Keratinocyte (primary cell): ENCODE results near the gene LHFPL3. TPM values are rescaled to one million over a fixed set of nuclear protein-coding genes. Genes with fewer than 3 reads are reported as not detected.

Source experiments
- DNase-seq: peaks from one replicate; pipeline ENCODE4 v3.0.0-alpha.2; 2011; ENCODE audit warnings: low read depth, missing footprints, low spot score
- FAIRE-seq: peaks from 2 replicates; lab custom pipeline; 2011; peaks lifted over from hg19 to GRCh38; lab: Jason Lieb, UNC
- H2AFZ ChIP-seq: 2 replicates; pipeline ENCODE4 v1.6.0; 2012; ENCODE audit warnings: low read length, control low read depth, inconsistent platforms; ENCODE audit not compliant: control insufficient read depth
- H3K27ac ChIP-seq: 2 replicates; pipeline ENCODE4 v1.5.1; 2011; ENCODE audit warnings: low read length; ENCODE audit not compliant: control insufficient read depth, insufficient read depth
- H3K27me3 ChIP-seq: 3 replicates; pipeline ENCODE4 v1.6.0; 2011; ENCODE audit warnings: low read length; ENCODE audit not compliant: control insufficient read depth, insufficient read depth; ENCODE audit errors: extremely low read depth
- H3K36me3 ChIP-seq, 2 experiments: 2 replicates in 1 of 2; 3 replicates in 1 of 2; pipeline ENCODE4 v1.5.1; 2011; ENCODE audit warnings: low read length in 2 of 2, mild to moderate bottlenecking in 1 of 2; ENCODE audit not compliant: control insufficient read depth in 2 of 2, insufficient read depth in 2 of 2; ENCODE audit errors: extremely low read depth in 1 of 2
- H3K4me1 ChIP-seq: 3 replicates; pipeline ENCODE4 v1.5.1; 2011; ENCODE audit warnings: low read length; ENCODE audit not compliant: control insufficient read depth, insufficient read depth; ENCODE audit errors: extremely low read depth
- H3K4me2 ChIP-seq: 3 replicates; pipeline ENCODE4 v1.6.0; 2011; ENCODE audit warnings: low read depth, low read length; ENCODE audit not compliant: control insufficient read depth, insufficient read depth; ENCODE audit errors: extremely low read depth
- H3K4me3 ChIP-seq, 3 experiments: fragments of 200-600 bp in 1 of 3; sonication (generic) in 1 of 3; 2 replicates in 2 of 3; 3 replicates in 1 of 3; pipeline ENCODE4 v1.5.1; 2011 to 2016; ENCODE audit warnings: low read length in 3 of 3, mild to moderate bottlenecking in 3 of 3, control low read depth in 2 of 3, inconsistent platforms in 1 of 3, low read depth in 1 of 3, mixed read lengths in 1 of 3, mixed run types in 1 of 3, moderate library complexity in 1 of 3; ENCODE audit not compliant: control insufficient read depth in 2 of 3, insufficient read depth in 2 of 3; ENCODE audit errors: extremely low read depth in 1 of 3
- H3K79me2 ChIP-seq: 2 replicates; pipeline ENCODE4 v1.6.0; 2012; ENCODE audit warnings: low read length; ENCODE audit not compliant: control insufficient read depth, insufficient read depth
- H3K9ac ChIP-seq: 3 replicates; pipeline ENCODE4 v1.6.0; 2011; ENCODE audit warnings: low read length; ENCODE audit not compliant: control insufficient read depth, insufficient read depth; ENCODE audit errors: extremely low read depth
- H3K9me1 ChIP-seq: 3 replicates; pipeline ENCODE4 v1.6.0; 2011; ENCODE audit warnings: low read length; ENCODE audit not compliant: control insufficient read depth, insufficient read depth; ENCODE audit errors: extremely low read depth
- H3K9me3 ChIP-seq: 2 replicates; pipeline ENCODE4 v1.5.1; 2012; ENCODE audit warnings: low read depth, low read length; ENCODE audit not compliant: control insufficient read depth
- H4K20me1 ChIP-seq: 3 replicates; pipeline ENCODE4 v1.6.0; 2011; ENCODE audit warnings: low read length; ENCODE audit not compliant: control insufficient read depth, insufficient read depth; ENCODE audit errors: extremely low read depth
- EZH2 ChIP-seq: IDR thresholded peaks from one replicate; pipeline ENCODE4 v1.6.1; 2012; ENCODE audit warnings: inconsistent platforms, mild to moderate bottlenecking, low read length, moderate library complexity
- dilution Hi-C: fragments of 300-500 bp; cut with MboI; formaldehyde crosslinking; loops from one replicate; pipeline ENCODE4 v1.7.0; 2020; ENCODE audit warnings: low sequenced_read_pairs; ENCODE audit not compliant: extremely low pct_ligation_motif_present
- polyA plus RNA-seq, 5 experiments: library from polyadenylated mRNA; depleted of rRNA in 3 of 5; stranded (reverse) in 3 of 5; stranded (forward) in 1 of 5; unstranded in 1 of 5; fragments of >200 nt; gene quantifications; 1 replicate in 1 of 5; 2 replicates in 3 of 5; 3 replicates in 1 of 5; pipeline versions ENCODE4 v1.2.1 to v1.2.3, GENCODE V29; 2011 to 2012; ENCODE audit warnings: missing spikeins in 2 of 5, low read depth in 1 of 5, low replicate concordance in 1 of 5
- TF ChIP-seq, protein P1 (sequence below), 3 experiments: IDR thresholded peaks in 1 of 3; conservative IDR thresholded peaks in 1 of 3; optimal IDR thresholded peaks in 1 of 3; 2 replicates in 2 of 3; 3 replicates in 1 of 3; pipeline versions ENCODE3 to v1.5.1; 2011; ENCODE audit warnings: low read length in 3 of 3, mild to moderate bottlenecking in 3 of 3, moderate library complexity in 2 of 3, control low read depth in 1 of 3, inconsistent platforms in 1 of 3; ENCODE audit not compliant: insufficient read depth in 2 of 3; ENCODE audit errors: extremely low read depth in 1 of 3

The LHFPL3 gene
- polyA plus RNA-seq, 1 donor (not counting 4 experiments of a cell fraction or from before 2014, with no cell fraction given) = not detected

DNA sequence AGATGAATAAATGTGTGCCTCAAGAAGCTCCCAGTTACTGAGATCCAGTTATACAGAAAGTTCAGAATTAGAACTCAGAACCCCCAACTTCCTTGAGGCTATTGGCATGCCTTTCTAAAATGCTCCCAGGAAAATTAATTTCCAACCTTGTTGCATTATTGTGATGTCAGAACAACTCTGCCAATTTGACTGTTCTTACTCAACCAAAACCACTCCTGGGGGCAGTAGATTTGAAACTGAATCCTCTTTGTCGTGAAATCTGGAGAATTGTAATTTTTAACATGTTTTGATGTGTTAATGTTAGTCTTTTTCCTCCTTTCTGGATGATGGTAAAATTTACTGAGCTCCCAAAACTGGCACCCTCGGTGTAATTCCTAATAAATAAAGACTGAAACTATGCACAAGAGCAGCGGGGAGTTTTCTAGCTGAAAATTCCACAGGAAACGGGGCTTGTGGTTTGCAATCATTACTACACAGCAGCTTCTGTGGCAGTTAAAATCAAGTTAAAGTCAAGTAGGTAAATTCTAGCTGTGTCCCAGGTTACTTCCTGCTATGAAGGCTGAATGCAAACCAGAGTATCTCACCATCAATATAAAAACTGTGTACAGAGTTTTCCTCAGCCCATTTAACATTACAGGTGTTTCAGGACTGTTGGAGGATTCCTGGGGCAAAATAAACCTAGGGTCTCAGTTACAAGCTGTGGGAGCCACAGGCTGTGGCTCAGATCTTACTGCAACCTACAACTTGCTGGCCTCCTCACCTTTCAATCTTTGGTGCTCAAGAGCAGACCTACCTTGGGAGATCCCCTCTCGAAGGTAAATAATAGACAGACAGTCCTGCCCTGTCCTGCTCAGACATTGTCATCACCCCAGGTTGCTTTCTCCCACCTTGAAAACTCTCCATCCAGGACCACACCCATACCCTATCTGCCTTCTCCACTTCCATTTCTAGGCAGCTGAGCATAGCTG is 529.3 kb downstream of the LHFPL3 start:
- Histone ChIP-seq H3K9ac (no peak overlapping the region), H3K9me1 (no peaks in the 10 kb centered on the region), H3K27me3 (peaks cover 5% of the 10 kb centered on the region), H3K4me2 (no peak overlapping the region), H4K20me1 (no peaks in the 10 kb centered on the region), H3K36me3 (no peaks in the 10 kb centered on the region), H2AFZ (no peak overlapping the region), H3K27ac (no peak overlapping the region), H3K9me3 (no peaks in the 10 kb centered on the region), H3K4me3 (no peak overlapping the region), H3K79me2 (no peaks in the 10 kb centered on the region), H3K4me1 (no peaks in the 10 kb centered on the region)
- dilution Hi-C loops = no loop called here
- TF ChIP-seq, protein P1, sequence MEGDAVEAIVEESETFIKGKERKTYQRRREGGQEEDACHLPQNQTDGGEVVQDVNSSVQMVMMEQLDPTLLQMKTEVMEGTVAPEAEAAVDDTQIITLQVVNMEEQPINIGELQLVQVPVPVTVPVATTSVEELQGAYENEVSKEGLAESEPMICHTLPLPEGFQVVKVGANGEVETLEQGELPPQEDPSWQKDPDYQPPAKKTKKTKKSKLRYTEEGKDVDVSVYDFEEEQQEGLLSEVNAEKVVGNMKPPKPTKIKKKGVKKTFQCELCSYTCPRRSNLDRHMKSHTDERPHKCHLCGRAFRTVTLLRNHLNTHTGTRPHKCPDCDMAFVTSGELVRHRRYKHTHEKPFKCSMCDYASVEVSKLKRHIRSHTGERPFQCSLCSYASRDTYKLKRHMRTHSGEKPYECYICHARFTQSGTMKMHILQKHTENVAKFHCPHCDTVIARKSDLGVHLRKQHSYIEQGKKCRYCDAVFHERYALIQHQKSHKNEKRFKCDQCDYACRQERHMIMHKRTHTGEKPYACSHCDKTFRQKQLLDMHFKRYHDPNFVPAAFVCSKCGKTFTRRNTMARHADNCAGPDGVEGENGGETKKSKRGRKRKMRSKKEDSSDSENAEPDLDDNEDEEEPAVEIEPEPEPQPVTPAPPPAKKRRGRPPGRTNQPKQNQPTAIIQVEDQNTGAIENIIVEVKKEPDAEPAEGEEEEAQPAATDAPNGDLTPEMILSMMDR (optimal IDR thresholded peaks at IDR 0.05 in 1 of 3, IDR thresholded peaks at IDR 0.05 in 1 of 3, conservative IDR thresholded peaks at IDR 0.05 in 1 of 3; ENCODE audit: extremely low read depth in 1 of 3, insufficient read depth in 2 of 3, low read length in 3 of 3) = no peak
- no peak for TF ChIP-seq EZH2
- DNase-seq (no peak), FAIRE-seq (no peak)

DNA sequence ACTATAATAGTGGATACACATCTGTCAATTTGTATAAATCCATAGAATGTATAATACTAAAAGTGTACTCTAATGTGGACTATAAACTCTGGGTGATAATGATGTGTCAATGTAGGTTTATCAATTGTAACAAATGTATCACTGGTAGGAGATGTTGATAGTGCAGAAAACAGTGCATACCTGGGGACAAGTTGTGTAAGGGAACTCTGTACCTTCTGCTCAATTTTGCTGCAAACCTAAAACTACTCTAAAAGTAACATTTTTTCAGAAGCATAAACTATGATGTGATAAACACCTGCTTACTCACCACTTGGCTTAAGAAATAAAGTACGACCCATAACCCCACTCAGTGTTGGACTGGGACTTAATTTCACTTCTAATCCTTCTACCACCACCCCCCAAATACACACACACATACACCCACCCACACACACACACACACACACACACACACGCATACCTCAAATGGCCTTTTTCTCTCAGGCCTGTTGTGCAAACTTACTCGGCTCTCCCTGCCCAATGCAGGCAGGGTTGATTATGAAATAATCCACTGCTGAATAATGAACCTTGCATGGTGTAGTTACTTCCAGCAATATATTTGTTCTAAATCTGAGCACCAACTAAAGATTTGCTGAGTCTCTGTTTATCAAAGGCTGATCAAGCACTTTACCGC is 531.5 kb downstream of the LHFPL3 start:
- no peak overlapping the region for H3K4me3 ChIP-seq
- DNase-seq (no peak), FAIRE-seq (no peak)
- H3K27me3 ChIP-seq = no peaks in the 10 kb centered on the region
- H3K9me1 ChIP-seq = no peaks in the 10 kb centered on the region
- no peak overlapping the region for H3K27ac ChIP-seq
- dilution Hi-C loops = no loop called here
- no peaks in the 10 kb centered on the region for H3K4me1 ChIP-seq
- H3K36me3 ChIP-seq = no peaks in the 10 kb centered on the region
- H3K79me2 ChIP-seq = no peaks in the 10 kb centered on the region
- no peak overlapping the region for H3K4me2 ChIP-seq
- no peak overlapping the region for H2AFZ ChIP-seq
- no peak for TF ChIP-seq EZH2
- TF ChIP-seq, protein P1 (optimal IDR thresholded peaks at IDR 0.05 in 1 of 3, IDR thresholded peaks at IDR 0.05 in 1 of 3, conservative IDR thresholded peaks at IDR 0.05 in 1 of 3; ENCODE audit: extremely low read depth in 1 of 3, insufficient read depth in 2 of 3, low read length in 3 of 3) = no peak
- H3K9ac ChIP-seq = no peak overlapping the region
- H4K20me1 ChIP-seq = no peaks in the 10 kb centered on the region
- no peaks in the 10 kb centered on the region for H3K9me3 ChIP-seq
